Measurements from ENCODE around the gene PAX2.

PAX2 gene

DNA sequence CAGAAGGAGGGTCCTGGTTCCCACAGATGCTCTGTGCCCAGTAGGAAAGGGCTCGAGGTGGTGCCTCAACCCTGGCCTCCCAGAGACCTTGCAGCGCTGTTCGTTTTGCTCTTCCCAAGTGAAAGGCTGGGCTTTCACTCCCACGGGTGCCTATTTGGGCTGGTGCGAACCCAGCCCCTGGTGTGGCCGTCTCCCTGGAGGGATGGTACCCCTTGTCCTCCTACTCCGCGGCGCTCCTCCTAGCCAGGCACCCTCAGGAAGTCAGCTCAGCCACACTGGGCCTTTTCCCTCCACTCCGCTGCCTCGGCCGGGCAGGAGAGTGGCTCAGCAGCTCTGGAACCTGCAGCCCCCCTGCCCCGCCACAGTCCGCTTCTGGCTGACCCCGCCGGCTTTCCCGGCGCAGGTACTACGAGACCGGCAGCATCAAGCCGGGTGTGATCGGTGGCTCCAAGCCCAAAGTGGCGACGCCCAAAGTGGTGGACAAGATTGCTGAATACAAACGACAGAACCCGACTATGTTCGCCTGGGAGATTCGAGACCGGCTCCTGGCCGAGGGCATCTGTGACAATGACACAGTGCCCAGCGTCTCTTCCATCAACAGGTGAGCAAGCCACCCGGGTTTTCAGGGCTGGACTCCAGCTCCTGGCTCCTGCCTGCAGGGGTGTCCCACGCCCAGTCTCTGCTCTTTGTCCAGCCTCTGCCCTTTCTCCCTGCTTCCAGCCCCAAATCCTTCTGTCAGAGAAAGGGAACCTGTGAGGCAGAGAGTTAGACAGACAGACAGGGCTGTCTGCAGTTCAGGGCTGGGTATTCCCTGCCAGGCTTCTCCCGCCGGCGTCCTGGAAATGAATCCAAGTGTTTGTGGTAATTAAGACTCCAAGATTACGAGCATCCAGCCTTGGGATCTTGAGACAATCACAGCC lies 5.2 kb downstream of the PAX2 start:
- ChIA-PET POLR2A (ENCODE audit: low non-redundant PET) (no interaction called here), CTCF (interaction anchor here (1.8 kb wide), 1 partner anchor 188 kb away, joined by 5 read pairs; no protein-coding TSS in a partner anchor)
- TF ChIP-seq CTCF (conservative IDR thresholded peaks at IDR 0.05; ENCODE audit: low read depth) = no peak
- DNase-seq (ENCODE audit: low spot score) = no peak
- H3K27ac ChIP-seq = no peak overlapping the region

DNA sequence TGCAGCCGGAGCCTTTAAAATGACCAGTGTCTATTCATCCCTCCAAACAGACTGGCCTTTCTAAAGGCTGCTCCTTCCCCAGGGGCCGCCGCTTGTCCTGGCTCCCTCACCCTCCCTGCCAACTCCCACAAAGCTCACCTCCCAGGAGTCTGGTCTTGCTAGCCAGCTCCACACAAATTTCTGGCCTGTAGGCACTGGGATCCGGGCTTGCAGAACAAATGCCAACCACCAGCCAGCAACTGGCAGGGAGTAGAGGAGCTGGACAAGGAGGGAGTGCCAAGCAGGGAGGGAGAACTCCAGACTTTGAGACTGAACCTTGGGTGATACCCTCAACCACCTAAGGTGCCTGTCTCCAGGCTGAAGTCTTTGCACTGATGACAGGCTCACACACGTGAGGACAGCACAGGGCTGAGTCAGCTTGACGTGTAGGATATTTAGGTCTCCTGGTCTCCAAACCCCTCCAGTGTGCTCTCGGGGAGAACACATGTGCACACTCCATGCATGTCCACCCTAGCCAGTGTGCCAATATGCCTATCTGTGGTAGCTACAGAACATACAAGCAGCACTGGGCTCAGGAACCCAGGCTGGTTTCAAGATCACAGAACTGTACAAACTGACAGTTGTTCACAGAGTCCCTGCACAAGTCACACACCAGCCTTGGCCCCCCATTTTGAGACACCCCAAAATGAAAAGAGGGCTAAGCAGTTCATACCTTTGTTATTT lies 6.0 kb downstream of the PAX2 start:
- POLR2A ChIA-PET (ENCODE audit: low non-redundant PET) = no interaction called here

DNA sequence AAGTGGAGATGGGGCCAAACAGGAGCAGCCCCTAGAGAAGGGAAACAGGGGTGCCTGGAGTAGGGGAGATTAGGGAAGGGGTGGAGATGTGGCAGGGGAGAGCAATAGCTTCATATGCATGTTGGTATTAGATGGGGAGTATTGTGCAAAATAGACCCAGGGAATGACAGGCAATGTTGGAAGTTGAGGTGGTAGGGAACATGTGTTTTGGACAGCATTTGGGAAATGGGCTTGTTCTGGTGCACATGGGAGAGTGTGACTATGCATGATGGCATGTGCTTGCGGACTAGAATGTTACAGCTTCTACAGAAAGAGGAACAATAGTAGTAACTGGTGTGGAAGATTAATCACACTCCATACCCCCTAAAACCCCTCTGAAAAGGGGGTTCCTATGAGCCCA lies 10.4 kb downstream of the PAX2 start:
- ChIA-PET POLR2A (ENCODE audit: low non-redundant PET) (no interaction called here), CTCF (interaction anchor here (1.2 to 3.4 kb wide), 2 partner anchors 11 to 12 kb away, joined by 3 to 17 read pairs; no protein-coding TSS in a partner anchor)
- H3K27ac ChIP-seq = no peak overlapping the region
- TF ChIP-seq CTCF (conservative IDR thresholded peaks at IDR 0.05; ENCODE audit: low read depth) = no peak
- no peak for DNase-seq (ENCODE audit: low spot score)

More for the DNA sequence above, 6.0 kb downstream of the PAX2 start:
- H3K27ac ChIP-seq = no peak overlapping the region
- no peak for DNase-seq (ENCODE audit: low spot score)
- CTCF ChIA-PET = interaction anchor here (1.8 kb wide), 1 partner anchor 189 kb away, joined by 5 read pairs; no protein-coding TSS in a partner anchor
- no peak for TF ChIP-seq CTCF (conservative IDR thresholded peaks at IDR 0.05; ENCODE audit: low read depth)

DNA sequence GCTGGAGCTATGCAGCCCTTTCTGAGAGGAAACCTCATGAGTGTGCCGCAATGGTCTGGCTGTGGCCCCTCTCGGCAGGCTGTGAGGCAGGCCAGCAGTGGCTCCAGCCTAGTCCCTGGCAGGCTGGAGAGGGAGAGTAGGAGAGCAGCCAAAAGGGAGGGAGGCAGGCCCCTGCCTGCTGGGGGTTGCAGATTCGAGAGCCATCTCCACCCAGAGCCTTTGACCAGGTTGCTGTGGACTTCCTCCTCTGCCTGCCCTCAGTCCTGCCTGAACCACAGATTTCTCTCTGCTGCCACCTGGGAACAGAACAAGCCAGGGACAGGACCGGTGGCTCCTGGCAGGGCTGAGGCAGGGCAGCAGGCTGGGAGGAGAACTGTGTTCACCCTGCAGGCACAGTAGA lies 13.9 kb downstream of the PAX2 start:
- no peak for DNase-seq (ENCODE audit: low spot score)
- no peak overlapping the region for H3K27ac ChIP-seq
- POLR2A ChIA-PET (ENCODE audit: low non-redundant PET) = no interaction called here
- CTCF ChIA-PET = no interaction called here
- no peak for TF ChIP-seq CTCF (conservative IDR thresholded peaks at IDR 0.05; ENCODE audit: low read depth)

DNA sequence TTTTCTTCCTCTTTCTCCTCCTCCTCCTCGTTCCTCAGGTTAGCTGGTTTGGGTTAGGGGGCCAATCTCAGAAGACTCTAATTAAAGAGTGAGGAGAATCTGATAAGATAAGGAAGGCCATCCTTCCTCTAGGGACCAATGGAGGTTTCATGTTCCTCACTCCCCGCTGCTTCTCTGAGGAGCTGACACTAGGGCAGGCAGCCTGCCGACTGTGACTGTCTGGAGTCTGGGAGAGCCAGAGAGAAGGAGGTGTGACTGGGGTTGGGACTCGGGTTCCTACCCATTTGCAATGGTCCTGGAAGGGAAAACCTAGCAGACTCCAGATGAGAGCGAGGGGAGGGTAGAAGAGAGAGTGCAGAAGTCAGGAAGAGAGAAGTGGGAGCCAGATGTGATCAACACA lies 15.3 kb downstream of the PAX2 start:
- no peak overlapping the region for H3K27ac ChIP-seq
- no peak for TF ChIP-seq CTCF (conservative IDR thresholded peaks at IDR 0.05; ENCODE audit: low read depth)
- no peak for DNase-seq (ENCODE audit: low spot score)
- CTCF ChIA-PET = interaction anchor here (0.6 to 0.9 kb wide), 2 partner anchors 65 to 199 kb away, joined by 3 to 4 read pairs; no protein-coding TSS in a partner anchor
- POLR2A ChIA-PET (ENCODE audit: low non-redundant PET) = no interaction called here

GRCh38 chr10:100761191-100761590 lies 15.8 kb downstream of the PAX2 start:
- ChIA-PET CTCF (interaction anchor here (0.6 to 0.9 kb wide), 2 partner anchors 65 to 199 kb away, joined by 3 to 4 read pairs; no protein-coding TSS in a partner anchor), POLR2A (ENCODE audit: low non-redundant PET) (no interaction called here)
- DNase-seq (ENCODE audit: low spot score) = no peak
- TF ChIP-seq CTCF (conservative IDR thresholded peaks at IDR 0.05; ENCODE audit: low read depth) = no peak
- H3K27ac ChIP-seq = no peak overlapping the region
